Body of pancreas (tissue), 4 donors: ENCODE measurements around the gene UBAP2. TPM values are rescaled to one million over a fixed set of nuclear protein-coding genes. Genes with fewer than 3 reads are reported as not detected.

Source experiments
- ATAC-seq: fragments of 150-250 bp; one replicate; pipeline ENCODE4 v1.9.1; 2016
- DNase-seq, 4 donors: peaks; one replicate each; pipeline ENCODE4 v3.0.0-alpha.2; 2019
- H3K27ac ChIP-seq, 4 donors: fragments of 200-600 bp; sonication (generic); 1 replicate in 3 of 4; 2 replicates in 1 of 4; pipeline versions ENCODE4 v1.5.1 to v1.6.1; 2016 to 2019; ENCODE audit warnings: mild to moderate bottlenecking in 1 of 4, mixed read lengths in 1 of 4, moderate library complexity in 1 of 4
- H3K27me3 ChIP-seq, 2 donors: fragments of 200-600 bp; sonication (generic); one replicate each; pipeline ENCODE4 v1.6.0; 2016; ENCODE audit warnings: mild to moderate bottlenecking in 1 of 2
- H3K36me3 ChIP-seq, 2 donors: fragments of 200-600 bp; sonication (generic); replicated peaks in 1 of 2; 2 replicates each; pipeline ENCODE4 v1.5.1; 2016; ENCODE audit warnings: low read depth in 2 of 2; ENCODE audit not compliant: insufficient read depth in 1 of 2
- H3K4me1 ChIP-seq: fragments of 200-600 bp; sonication (generic); one replicate; pipeline ENCODE4 v1.6.0; 2016
- H3K4me3 ChIP-seq, 2 donors: fragments of 200-600 bp; sonication (generic); 1 replicate in 1 of 2; 2 replicates in 1 of 2; pipeline ENCODE4 v1.5.1; 2016 to 2019
- H3K9me3 ChIP-seq, 3 donors: fragments of 200-600 bp; sonication (generic); 1 replicate in 2 of 3; 2 replicates in 1 of 3; pipeline ENCODE4 v1.5.1; 2016
- POLR2A ChIP-seq, 3 donors: fragments of 450-650 bp; IDR thresholded peaks; one replicate each; pipeline ENCODE4 v1.6.1; 2016; ENCODE audit warnings: antibody characterized with exemption in 3 of 3, mild to moderate bottlenecking in 2 of 3
- WGBS, 2 donors: methylation state at CpG; one replicate each; pipeline ENCODE4 v1.1.5; 2017; 5-methylcytosine and 5-hydroxymethylcytosine counted together
- intact Hi-C: fragments of 100-400 bp; cut with DNase I; formaldehyde crosslinking; loops from one replicate; pipeline ENCODE4 v1.15.1; 2023
- total RNA-seq, 2 donors: library from RNA; depleted of rRNA; stranded (reverse); fragments of >200 nt; gene quantifications; one replicate each; pipeline ENCODE4 v1.1.0, GENCODE V29; 2016
- TF ChIP-seq, protein P1 (sequence below), 7 experiments: fragments of 450-650 bp in 4 of 7; fragments of 200-600 bp in 3 of 7; sonication (generic) in 3 of 7; IDR thresholded peaks; one replicate each; pipeline ENCODE4 v1.5.1; 2016 to 2019; ENCODE audit warnings: antibody characterized with exemption in 7 of 7

The UBAP2 gene
- total RNA-seq, 2 donors from 2014 or later, result 14.2 to 15.3 TPM

DNA sequence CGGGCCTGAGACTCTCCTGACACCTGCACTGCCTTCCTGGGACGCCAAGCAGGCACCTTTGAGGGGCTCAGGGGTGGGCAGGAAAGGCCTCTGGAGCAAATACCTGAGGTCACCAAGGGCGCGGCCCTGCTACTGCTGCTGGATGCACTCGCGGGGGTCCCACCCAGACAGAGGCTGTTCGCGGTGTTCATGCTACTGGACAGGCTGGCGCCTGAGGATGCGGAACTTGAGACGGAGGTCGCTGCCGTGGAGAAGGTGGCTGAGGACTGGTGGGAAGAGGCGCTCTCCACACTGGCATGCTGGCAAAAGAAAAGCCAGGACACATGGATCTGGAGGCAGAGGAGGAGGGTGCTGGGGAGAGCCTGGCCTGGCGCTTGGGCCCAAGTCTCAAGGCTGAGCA is 121.0 kb downstream of the UBAP2 start:
- Histone ChIP-seq H3K9me3 (no peaks in the 10 kb centered on the region), H3K27ac (no peak overlapping the region), H3K27me3 (no peaks in the 10 kb centered on the region), H3K4me1 (peaks cover 27% of the 10 kb centered on the region), H3K36me3 (peaks cover 3 to 24% of the 10 kb centered on the region in 2 donors), H3K4me3 (no peak overlapping the region)
- intact Hi-C loops, result loop anchor here (10.0 kb wide), 1 partner anchor 147 kb away; no protein-coding TSS in a partner anchor
- DNase-seq, result no peak
- no peak for ATAC-seq
- 84% methylated on average over 8 to 15 of the region's 15 CpGs for WGBS, 2 donors
- TF ChIP-seq, protein P1, sequence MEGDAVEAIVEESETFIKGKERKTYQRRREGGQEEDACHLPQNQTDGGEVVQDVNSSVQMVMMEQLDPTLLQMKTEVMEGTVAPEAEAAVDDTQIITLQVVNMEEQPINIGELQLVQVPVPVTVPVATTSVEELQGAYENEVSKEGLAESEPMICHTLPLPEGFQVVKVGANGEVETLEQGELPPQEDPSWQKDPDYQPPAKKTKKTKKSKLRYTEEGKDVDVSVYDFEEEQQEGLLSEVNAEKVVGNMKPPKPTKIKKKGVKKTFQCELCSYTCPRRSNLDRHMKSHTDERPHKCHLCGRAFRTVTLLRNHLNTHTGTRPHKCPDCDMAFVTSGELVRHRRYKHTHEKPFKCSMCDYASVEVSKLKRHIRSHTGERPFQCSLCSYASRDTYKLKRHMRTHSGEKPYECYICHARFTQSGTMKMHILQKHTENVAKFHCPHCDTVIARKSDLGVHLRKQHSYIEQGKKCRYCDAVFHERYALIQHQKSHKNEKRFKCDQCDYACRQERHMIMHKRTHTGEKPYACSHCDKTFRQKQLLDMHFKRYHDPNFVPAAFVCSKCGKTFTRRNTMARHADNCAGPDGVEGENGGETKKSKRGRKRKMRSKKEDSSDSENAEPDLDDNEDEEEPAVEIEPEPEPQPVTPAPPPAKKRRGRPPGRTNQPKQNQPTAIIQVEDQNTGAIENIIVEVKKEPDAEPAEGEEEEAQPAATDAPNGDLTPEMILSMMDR (IDR thresholded peaks at IDR 0.05), result no peak
- TF ChIP-seq POLR2A (IDR thresholded peaks at IDR 0.05), result no peak

DNA sequence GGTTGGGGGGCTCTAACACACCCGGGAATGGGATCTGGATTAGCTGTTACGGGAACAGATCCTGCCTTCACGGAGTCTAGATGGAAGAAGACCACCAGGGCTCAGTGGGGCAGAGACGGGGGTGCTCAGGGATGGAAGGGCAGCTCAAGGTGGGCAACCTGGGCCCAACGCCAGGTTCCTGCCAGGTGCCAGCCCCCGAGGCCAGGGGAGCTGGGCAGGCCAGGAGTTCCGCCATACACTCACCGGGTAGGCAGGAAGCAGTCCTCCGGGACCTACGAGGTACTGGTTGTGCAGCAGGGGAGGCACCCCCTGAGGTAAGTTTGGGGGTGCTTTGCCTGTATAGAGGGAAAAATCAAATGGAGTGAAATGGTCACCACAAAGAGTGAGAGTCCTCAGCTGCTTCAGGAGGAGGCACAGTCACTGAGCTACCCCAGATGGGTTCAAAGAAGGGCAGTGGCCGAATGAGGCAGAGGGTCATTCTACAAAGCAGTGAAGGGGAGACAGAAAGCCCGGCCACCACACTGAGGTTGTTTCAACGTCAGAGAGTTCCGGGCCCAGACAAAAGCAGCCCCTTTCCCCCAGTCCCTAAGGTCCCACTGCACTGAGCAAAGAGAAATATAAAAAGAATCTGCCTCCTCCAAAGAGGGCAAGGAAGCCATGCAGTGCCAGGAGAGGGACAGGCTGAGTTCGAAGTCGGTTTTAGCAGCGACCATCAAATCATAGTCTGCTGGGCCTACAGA is 121.8 kb downstream of the UBAP2 start:
- H3K4me3 ChIP-seq, result no peak overlapping the region
- H3K27me3 ChIP-seq, result no peaks in the 10 kb centered on the region
- H3K36me3 ChIP-seq, result peaks cover 9 to 25% of the 10 kb centered on the region in 2 donors
- TF ChIP-seq, protein P1 (IDR thresholded peaks at IDR 0.05), result no peak
- TF ChIP-seq POLR2A (IDR thresholded peaks at IDR 0.05), result no peak
- intact Hi-C loops, result loop anchor here (10.0 kb wide), 1 partner anchor 148 kb away; no protein-coding TSS in a partner anchor
- H3K4me1 ChIP-seq, result peaks cover 30% of the 10 kb centered on the region
- H3K9me3 ChIP-seq, result no peaks in the 10 kb centered on the region
- 89 to 90% methylated on average over 14 to 17 of the region's 17 CpGs for WGBS, 2 donors
- H3K27ac ChIP-seq, result no peak overlapping the region
- ATAC-seq (no peak), DNase-seq (no peak)

DNA sequence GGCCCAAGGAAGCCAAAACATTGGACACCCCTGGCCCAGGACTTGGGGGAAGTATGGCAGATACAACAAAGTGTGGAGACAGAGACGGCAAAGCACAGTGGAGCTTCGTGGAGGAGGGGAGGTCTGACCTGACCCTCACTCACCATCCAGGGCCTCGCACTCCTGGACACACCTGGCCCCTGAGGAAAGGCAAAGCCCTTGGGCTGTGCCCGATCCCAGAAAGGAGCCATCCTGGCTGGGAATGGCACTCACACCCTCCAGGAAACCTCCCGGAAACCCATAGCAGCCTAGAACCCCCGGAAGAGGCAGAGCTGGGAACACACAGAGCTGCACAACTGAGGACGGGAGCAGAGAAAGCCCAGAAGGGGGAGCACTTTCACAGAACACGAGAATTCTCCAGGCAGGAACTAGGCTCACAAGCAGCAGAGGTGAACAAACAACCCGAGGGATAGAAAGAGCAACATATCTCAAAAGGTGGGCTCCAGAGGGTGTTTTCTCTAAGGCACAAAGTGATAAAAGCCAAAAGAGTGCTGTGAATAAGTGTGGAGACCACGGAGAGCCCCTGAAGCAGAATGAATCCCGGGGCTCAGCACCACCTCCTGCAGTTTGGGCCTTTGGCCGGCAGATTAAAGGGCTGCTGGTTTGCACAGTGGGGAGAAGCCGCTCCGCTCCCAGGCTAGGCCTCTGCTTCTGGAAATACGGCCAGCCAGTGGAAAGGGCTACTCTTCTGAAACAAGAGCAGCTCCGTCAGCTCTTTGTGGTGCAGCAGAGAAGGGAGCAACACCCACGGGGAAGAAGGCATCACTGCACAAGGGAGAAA is 123.5 kb downstream of the UBAP2 start:
- DNase-seq (peak; percentile 63 to 74 (median 69)), ATAC-seq (peak; percentile 63)
- H3K27me3 ChIP-seq, result no peaks in the 10 kb centered on the region
- H3K4me1 ChIP-seq, result peaks cover 30% of the 10 kb centered on the region
- no peak overlapping the region for H3K4me3 ChIP-seq
- H3K27ac ChIP-seq, result peak overlapping the region in 2 of 4 donors; percentile 22 to 58
- no peak for TF ChIP-seq POLR2A (IDR thresholded peaks at IDR 0.05)
- TF ChIP-seq, protein P1 (IDR thresholded peaks at IDR 0.05), result peak; percentile 33 to 66 (median 52)
- intact Hi-C loops, result loop anchor here (10.0 kb wide), 1 partner anchor 150 kb away; no protein-coding TSS in a partner anchor
- WGBS, 2 donors, result 58 to 66% methylated on average over 15 to 17 of the region's 17 CpGs
- peaks cover 9 to 25% of the 10 kb centered on the region in 2 donors for H3K36me3 ChIP-seq
- H3K9me3 ChIP-seq, result no peaks in the 10 kb centered on the region

DNA sequence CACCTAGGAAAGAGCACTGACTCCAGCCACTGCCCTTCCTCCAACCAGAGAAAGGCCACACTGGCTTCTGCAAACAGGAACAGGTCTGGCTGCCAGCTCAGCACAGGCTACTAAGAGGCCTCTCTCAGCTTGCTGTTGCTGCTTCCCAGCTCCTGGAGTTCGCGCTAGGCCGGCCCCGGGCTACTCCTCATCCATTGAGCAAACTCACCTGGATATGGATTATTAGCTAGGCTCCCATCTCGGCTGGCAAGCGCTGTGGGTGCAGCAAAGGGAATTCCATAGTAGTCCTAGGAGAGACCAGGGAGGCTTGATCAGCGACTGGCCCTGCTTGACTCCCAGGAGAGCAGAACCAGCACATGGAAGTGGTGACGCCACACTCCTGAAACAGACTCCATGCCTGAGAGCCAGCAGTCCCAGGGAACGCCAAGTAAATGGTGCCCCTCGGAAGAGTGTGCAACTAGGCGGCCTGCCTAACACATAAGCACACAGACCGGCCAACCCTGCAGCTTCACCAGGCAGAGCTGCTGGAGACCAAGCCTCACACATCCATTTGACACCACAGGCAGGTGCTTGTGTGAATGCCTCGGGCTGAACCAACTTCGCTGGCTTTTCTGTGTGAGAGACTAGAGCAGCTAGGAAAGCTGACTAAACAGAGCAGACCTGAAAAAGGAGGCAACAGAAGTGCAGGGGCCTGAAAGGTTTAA is 124.5 kb downstream of the UBAP2 start:
- H3K27me3 ChIP-seq, result no peaks in the 10 kb centered on the region
- no peak for TF ChIP-seq POLR2A (IDR thresholded peaks at IDR 0.05)
- TF ChIP-seq, protein P1 (IDR thresholded peaks at IDR 0.05), result no peak
- ATAC-seq, result peak; percentile 49
- peak; percentile 42 to 70 (median 66) for DNase-seq
- H3K4me3 ChIP-seq, result no peak overlapping the region
- H3K9me3 ChIP-seq, result no peaks in the 10 kb centered on the region
- peaks cover 30% of the 10 kb centered on the region for H3K4me1 ChIP-seq
- peaks cover 9 to 25% of the 10 kb centered on the region in 2 donors for H3K36me3 ChIP-seq
- H3K27ac ChIP-seq, result peak overlapping the region in 3 of 4 donors; percentile 31 to 58 (median 42)
- 60 to 100% methylated on average over 2 to 14 of the region's 14 CpGs for WGBS, 2 donors
- intact Hi-C loops, result loop anchor here (10.0 kb wide), 1 partner anchor 151 kb away; no protein-coding TSS in a partner anchor
